Lung (tissue), 12 donors: ENCODE data around the gene PITHD1. TPM values are rescaled to one million over a fixed set of nuclear protein-coding genes. Genes with fewer than 3 reads are reported as not detected.
A peak's percentile ranks its signal among the peaks of the same experiment; 100 is the strongest.
"Not testable (repeated sequence)": the region's sequence is repeated elsewhere in the genome, so short reads cannot be mapped to it uniquely, and the experiment has no call there.

Experiments used
- ATAC-seq: fragments of 200-7000 bp; cut with Tn5 transposase; one replicate; pipeline ENCODE4 v1.9.1; 2020; ENCODE audit warnings: moderate number of reproducible peaks; ENCODE audit not compliant: insufficient read depth, low FRiP score
- DNase-seq, 3 donors: peaks; one replicate each; pipeline ENCODE4 v3.0.0-alpha.2; 2013 to 2017
- H3K27ac ChIP-seq, 2 donors: one replicate each; pipeline ENCODE4 v1.5.1; 2013; ENCODE audit warnings: mild to moderate bottlenecking in 2 of 2, moderate library complexity in 2 of 2, control low read depth in 1 of 2, inconsistent platforms in 1 of 2, low read depth in 1 of 2, low read length in 1 of 2
- H3K27me3 ChIP-seq, 3 donors: one replicate each; pipeline ENCODE4 v1.5.1; 2013; ENCODE audit warnings: low read length in 2 of 3; ENCODE audit not compliant: control insufficient read depth in 3 of 3, insufficient read depth in 3 of 3
- H3K36me3 ChIP-seq, 4 donors: one replicate each; pipeline ENCODE4 v1.5.1; 2013; ENCODE audit warnings: low read length in 4 of 4, mild to moderate bottlenecking in 1 of 4, moderate library complexity in 1 of 4; ENCODE audit not compliant: control insufficient read depth in 4 of 4, insufficient read depth in 4 of 4
- H3K4me1 ChIP-seq, 5 donors: one replicate each; pipeline ENCODE4 v1.5.1; 2013; ENCODE audit warnings: low read length in 5 of 5, mild to moderate bottlenecking in 2 of 5, moderate library complexity in 1 of 5; ENCODE audit not compliant: control insufficient read depth in 5 of 5, insufficient read depth in 5 of 5
- H3K4me3 ChIP-seq: one replicate; pipeline ENCODE4 v1.5.1; 2013; ENCODE audit warnings: mild to moderate bottlenecking, control low read depth, moderate library complexity
- H3K9ac ChIP-seq, 2 donors: one replicate each; pipeline ENCODE4 v1.5.1; 2013; ENCODE audit warnings: low read length in 2 of 2, control low read depth in 1 of 2; ENCODE audit not compliant: insufficient read depth in 1 of 2
- H3K9me3 ChIP-seq, 4 donors: one replicate each; pipeline ENCODE4 v1.5.1; 2013; ENCODE audit warnings: low read length in 3 of 4, mild to moderate bottlenecking in 1 of 4, moderate library complexity in 1 of 4; ENCODE audit not compliant: control insufficient read depth in 4 of 4, insufficient read depth in 3 of 4
- WGBS, 2 donors: extraction: QIAGEN DNeasy Blood & Tissue Kit; methylation state at CpG; one replicate each; pipeline ENCODE4 v1.1.7; 2013; 5-methylcytosine and 5-hydroxymethylcytosine counted together
- polyA plus RNA-seq, 2 donors: library from polyadenylated mRNA; stranded (reverse); fragments of 200-250 nt; gene quantifications; one replicate each; pipeline ENCODE4 v1.2.1, GENCODE V29; 2013
- total RNA-seq, 2 donors: library from RNA; depleted of rRNA in 1 of 2; stranded (reverse); fragments of >200 nt in 1 of 2; gene quantifications; one replicate each; pipeline ENCODE4 v1.2.1, GENCODE V29; 2014 to 2021
- TF ChIP-seq, protein P1 (sequence below): IDR thresholded peaks from 2 replicates; pipeline ENCODE4 v1.5.1; 2012; ENCODE audit warnings: mild to moderate bottlenecking; ENCODE audit errors: control extremely low read depth, extremely low read depth
- donor health status: control.
- donor health status: control.
- donor health status: Bipolar disorder and iron deficiency.
- donor health status: healthy.
- donor health status: DM: yes; HTN: yes; CAD: no.

PITHD1 gene
- total and polyA plus RNA-seq, 4 donors, result 39.2 to 55.7 (median 47.4) TPM

DNA sequence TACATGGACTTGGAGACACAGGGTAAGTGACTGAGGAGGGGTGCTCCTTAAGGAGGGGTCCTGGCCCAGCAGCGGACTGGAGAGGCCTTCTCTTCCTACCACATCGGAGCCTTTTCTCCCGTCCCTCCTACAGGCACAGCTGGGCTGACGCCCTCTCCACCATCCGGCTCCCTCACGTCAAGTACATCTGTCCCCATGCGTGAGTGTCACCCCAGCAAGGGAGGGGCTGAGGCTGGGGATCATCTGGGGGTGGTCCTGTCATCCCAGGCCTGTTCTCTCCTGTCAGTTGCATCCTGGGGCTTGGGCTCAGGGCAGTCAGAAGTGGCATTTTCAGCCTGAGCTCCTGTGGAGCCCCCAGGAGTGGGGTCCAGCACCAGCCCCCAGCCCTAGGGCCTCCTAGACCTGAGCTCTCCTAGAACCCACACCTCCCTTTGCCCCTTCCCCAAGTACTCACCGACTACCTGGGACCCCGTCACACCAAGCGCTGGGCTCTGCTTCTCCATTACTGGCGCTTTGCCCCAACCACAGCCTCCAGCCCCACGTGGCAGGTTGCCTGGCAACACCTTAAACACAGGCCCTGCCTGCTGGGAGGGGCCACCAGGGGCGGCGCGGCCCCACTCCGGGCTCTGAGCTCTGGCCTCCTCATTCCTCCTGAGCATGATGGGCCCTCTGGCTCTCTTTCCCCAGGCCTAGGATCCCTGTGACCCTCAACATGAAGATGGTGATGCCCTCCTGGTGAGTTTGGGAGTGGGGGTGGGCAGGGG lies 15.0 kb downstream of the PITHD1 start:
- Histone ChIP-seq H3K27ac (peak overlapping the region in 1 of 2 donors; percentile 41), H3K4me1 (peaks cover 4 to 31% (median 7%) of the 10 kb centered on the region in 5 donors), H3K4me3 (no peak overlapping the region), H3K9ac (no peak overlapping the region), H3K36me3 (peaks cover 0 to 46% (median 5%) of the 10 kb centered on the region in 4 donors), H3K9me3 (peaks cover 0 to 1% (median 0%) of the 10 kb centered on the region in 4 donors), H3K27me3 (no peaks in the 10 kb centered on the region)
- DNase-seq (peak in 2 of 3 donors; percentile 24 to 38), ATAC-seq (no peak)
- TF ChIP-seq, protein P1, sequence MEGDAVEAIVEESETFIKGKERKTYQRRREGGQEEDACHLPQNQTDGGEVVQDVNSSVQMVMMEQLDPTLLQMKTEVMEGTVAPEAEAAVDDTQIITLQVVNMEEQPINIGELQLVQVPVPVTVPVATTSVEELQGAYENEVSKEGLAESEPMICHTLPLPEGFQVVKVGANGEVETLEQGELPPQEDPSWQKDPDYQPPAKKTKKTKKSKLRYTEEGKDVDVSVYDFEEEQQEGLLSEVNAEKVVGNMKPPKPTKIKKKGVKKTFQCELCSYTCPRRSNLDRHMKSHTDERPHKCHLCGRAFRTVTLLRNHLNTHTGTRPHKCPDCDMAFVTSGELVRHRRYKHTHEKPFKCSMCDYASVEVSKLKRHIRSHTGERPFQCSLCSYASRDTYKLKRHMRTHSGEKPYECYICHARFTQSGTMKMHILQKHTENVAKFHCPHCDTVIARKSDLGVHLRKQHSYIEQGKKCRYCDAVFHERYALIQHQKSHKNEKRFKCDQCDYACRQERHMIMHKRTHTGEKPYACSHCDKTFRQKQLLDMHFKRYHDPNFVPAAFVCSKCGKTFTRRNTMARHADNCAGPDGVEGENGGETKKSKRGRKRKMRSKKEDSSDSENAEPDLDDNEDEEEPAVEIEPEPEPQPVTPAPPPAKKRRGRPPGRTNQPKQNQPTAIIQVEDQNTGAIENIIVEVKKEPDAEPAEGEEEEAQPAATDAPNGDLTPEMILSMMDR, result no peak
- 60 to 74% methylated on average over 16 of the region's 16 CpGs for WGBS, 2 donors

DNA sequence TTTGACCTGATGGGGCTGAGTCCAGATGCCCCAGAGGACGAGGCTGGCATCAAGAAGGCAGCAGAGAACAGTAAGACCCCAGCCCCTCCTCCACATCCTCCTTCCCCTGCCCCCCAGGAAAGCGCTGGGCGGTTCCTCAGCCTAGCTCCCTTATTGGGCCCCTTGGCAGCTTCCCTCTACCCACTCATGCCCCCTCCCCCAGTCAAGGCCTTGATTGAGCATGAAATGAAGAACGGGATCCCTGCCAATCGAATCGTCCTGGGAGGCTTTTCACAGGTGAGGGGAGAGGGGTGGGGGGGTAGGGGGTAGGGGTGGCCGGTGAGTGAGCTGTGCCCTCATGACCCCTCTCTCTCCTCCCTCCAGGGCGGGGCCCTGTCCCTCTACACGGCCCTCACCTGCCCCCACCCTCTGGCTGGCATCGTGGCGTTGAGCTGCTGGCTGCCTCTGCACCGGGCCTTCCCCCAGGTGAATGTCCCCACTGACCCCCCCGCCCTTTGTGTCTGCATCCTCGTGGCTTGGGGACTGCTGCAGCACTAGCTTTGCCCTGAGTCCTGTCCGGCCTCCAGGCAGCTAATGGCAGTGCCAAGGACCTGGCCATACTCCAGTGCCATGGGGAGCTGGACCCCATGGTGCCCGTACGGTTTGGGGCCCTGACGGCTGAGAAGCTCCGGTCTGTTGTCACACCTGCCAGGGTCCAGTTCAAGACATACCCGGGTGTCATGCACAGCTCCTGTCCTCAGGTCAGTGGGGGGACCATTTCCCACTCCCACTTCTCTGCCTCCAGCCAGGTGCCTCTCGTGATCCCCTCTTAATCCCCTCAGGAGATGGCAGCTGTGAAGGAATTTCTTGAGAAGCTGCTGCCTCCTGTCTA lies 15.9 kb downstream of the PITHD1 start:
- no peak overlapping the region for H3K27ac ChIP-seq

DNA sequence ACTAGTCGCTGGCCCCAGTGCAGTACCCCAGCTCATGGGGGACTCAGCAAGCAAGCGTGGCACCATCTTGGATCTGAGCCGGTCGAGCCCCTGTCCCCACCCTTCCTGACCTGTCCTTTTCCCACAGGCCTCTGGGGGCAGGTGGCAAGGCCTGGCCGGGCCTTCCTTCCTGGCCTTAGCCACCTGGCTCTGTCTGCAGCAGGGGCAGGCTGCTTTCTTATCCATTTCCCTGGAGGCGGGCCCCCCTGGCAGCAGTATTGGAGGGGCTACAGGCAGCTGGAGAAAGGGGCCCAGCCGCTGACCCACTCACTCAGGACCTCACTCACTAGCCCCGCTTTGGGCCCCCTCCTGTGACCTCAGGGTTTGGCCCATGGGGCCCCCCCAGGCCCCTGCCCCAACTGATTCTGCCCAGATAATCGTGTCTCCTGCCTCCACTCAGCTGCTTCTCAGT lies 16.5 kb downstream of the PITHD1 start:
- H3K36me3 ChIP-seq, result peaks cover 0 to 44% (median 4%) of the 10 kb centered on the region in 4 donors
- DNase-seq, H3K27ac ChIP-seq, H3K9me3 ChIP-seq, H3K4me3 ChIP-seq, ATAC-seq, H3K9ac ChIP-seq, H3K27me3 ChIP-seq: not testable (repeated sequence)
- peaks cover 5 to 43% (median 10%) of the 10 kb centered on the region in 5 donors for H3K4me1 ChIP-seq
- 84 to 88% methylated on average over 9 of the region's 9 CpGs for WGBS, 2 donors

More for the DNA sequence above, 15.9 kb downstream of the PITHD1 start:
- H3K4me3 ChIP-seq, result no peak overlapping the region
- no peaks in the 10 kb centered on the region for H3K27me3 ChIP-seq
- peaks cover 0 to 1% (median 0%) of the 10 kb centered on the region in 4 donors for H3K9me3 ChIP-seq
- peaks cover 4 to 37% (median 7%) of the 10 kb centered on the region in 5 donors for H3K4me1 ChIP-seq
- TF ChIP-seq, protein P1, result no peak
- no peak for ATAC-seq
- H3K9ac ChIP-seq, result no peak overlapping the region
- H3K36me3 ChIP-seq, result peaks cover 0 to 44% (median 4%) of the 10 kb centered on the region in 4 donors
- WGBS, 2 donors, result 71 to 82% methylated on average over 17 to 21 of the region's 21 CpGs
- DNase-seq, result no peak
